Measurements from ENCODE around the gene FOXE1. TPM values are rescaled to one million over a fixed set of nuclear protein-coding genes. Genes with fewer than 3 reads are reported as not detected.

FOXE1 gene
- total and polyA plus RNA-seq, 8 donors: 1.9 to 8.0 TPM; not detected in 6

DNA sequence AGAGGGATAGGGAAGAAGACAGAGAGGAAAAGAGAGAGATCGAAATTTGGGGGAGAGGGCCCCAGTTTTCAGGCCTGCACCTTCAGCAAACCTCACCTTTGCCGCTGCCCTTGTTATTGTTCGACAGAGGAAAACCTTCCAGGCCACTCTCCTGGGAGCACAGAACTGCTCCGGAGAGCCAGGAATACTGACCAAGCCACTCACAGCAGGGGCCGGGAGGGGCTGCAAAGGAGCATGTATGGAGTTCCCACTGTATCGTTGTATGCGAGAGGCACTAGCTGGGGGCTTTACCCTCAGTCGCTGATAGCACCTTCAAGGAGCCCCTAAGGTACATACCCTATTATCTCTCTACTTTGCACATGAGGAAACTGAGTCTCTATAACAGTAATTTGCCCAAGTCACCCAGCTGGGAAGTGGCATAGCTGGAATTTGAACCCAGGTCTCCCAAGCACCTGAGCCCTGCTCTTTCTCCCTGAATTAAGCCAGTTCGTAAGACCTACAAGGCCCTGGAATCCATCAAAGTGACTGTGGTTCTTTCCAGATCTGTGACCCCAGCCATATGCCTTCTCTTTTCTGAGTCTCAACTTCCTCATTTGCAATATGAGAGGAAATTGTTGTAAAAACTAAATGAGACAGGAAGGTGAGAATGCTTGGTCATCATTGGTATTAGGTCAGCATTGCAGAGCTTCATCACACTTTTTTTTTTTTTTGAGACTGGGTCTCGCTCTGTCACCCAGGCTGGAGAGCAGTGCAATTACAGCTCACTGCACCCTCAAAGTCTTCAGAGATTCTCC is 21.0 kb upstream of the FOXE1 start:
- TF ChIP-seq POLR2AphosphoS5 (IDR thresholded peaks at IDR 0.05) (no peak), EP300 (IDR thresholded peaks at IDR 0.05) (no peak), POLR2A (IDR thresholded peaks at IDR 0.05) (no peak)
- TF ChIP-seq, protein P1, sequence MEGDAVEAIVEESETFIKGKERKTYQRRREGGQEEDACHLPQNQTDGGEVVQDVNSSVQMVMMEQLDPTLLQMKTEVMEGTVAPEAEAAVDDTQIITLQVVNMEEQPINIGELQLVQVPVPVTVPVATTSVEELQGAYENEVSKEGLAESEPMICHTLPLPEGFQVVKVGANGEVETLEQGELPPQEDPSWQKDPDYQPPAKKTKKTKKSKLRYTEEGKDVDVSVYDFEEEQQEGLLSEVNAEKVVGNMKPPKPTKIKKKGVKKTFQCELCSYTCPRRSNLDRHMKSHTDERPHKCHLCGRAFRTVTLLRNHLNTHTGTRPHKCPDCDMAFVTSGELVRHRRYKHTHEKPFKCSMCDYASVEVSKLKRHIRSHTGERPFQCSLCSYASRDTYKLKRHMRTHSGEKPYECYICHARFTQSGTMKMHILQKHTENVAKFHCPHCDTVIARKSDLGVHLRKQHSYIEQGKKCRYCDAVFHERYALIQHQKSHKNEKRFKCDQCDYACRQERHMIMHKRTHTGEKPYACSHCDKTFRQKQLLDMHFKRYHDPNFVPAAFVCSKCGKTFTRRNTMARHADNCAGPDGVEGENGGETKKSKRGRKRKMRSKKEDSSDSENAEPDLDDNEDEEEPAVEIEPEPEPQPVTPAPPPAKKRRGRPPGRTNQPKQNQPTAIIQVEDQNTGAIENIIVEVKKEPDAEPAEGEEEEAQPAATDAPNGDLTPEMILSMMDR (IDR thresholded peaks at IDR 0.05): no peak
- WGBS, 5 donors: 49 to 63% (median 58%) methylated on average over 10 of the region's 10 CpGs
- Histone ChIP-seq H3K27ac (no peak overlapping the region), H3K27me3 (peaks cover 0 to 30% (median 3%) of the 10 kb centered on the region in 3 donors), H3K4me3 (no peak overlapping the region), H3K9me3 (no peaks in the 10 kb centered on the region), H3K36me3 (no peaks in the 10 kb centered on the region), H3K4me1 (no peaks in the 10 kb centered on the region)
- intact Hi-C loops (cut with DNase I; ENCODE audit: low total_unique reads): no loop called here
- no peak for DNase-seq

DNA sequence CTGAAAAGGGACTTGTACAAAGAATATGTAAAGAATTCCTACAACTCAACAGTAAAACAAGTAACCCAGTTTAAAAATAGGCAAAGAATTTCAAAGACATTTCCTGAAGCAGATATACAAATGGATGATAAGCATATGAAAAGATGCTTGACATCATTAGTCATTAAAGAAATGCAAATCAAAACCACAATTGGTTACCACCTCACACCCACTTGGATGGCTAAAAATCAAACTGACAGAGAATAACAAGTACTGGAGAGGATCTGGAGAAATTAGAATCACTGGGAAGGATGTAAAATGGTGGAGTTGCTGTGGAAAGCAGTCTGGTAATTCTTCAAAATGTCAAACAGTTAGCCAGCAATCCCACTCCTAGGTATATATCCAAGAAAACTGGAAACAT is 12.5 kb upstream of the FOXE1 start:
- H3K27me3 ChIP-seq: peaks cover 0 to 80% (median 10%) of the 10 kb centered on the region in 3 donors
- no peak for DNase-seq
- no peaks in the 10 kb centered on the region for H3K4me1 ChIP-seq
- no peak overlapping the region for H3K4me3 ChIP-seq
- intact Hi-C loops (cut with DNase I; ENCODE audit: low total_unique reads): no loop called here
- H3K36me3 ChIP-seq: no peaks in the 10 kb centered on the region
- no peaks in the 10 kb centered on the region for H3K9me3 ChIP-seq
- TF ChIP-seq POLR2A (IDR thresholded peaks at IDR 0.05) (no peak), EP300 (IDR thresholded peaks at IDR 0.05) (no peak), POLR2AphosphoS5 (IDR thresholded peaks at IDR 0.05) (no peak)
- TF ChIP-seq, protein P1 (IDR thresholded peaks at IDR 0.05): no peak
- H3K27ac ChIP-seq: no peak overlapping the region

DNA sequence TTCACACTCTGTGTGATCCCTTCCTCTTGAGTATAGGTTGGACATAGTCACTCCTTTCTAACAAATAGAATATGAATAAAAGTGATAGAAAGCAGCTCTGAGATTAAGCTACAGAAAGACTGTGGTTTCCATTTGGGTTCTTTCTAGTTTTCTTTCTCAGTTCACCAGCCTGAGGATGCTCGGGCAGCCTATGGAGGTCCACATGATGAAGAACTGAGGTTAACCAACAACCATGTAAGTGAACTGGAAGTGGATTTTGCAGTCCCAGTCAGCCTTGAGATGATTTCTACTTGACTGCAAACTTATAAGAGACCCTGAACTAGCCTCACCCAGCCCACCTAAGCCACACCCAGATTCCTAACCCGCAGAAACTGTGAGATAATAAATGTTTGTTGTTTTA is 10.1 kb upstream of the FOXE1 start:
- 57 to 79% (median 63%) methylated on average over 2 of the region's 2 CpGs for WGBS, 5 donors
- no peak for DNase-seq
- Histone ChIP-seq H3K4me1 (peaks cover 0 to 6% (median 3%) of the 10 kb centered on the region in 4 donors), H3K4me3 (no peak overlapping the region), H3K27ac (no peak overlapping the region), H3K9me3 (no peaks in the 10 kb centered on the region), H3K27me3 (peaks cover 3 to 91% (median 29%) of the 10 kb centered on the region in 3 donors), H3K36me3 (no peaks in the 10 kb centered on the region)
- intact Hi-C loops (cut with DNase I; ENCODE audit: low total_unique reads): no loop called here
- no peak for TF ChIP-seq POLR2AphosphoS5 (IDR thresholded peaks at IDR 0.05)
- no peak for TF ChIP-seq EP300 (IDR thresholded peaks at IDR 0.05)
- TF ChIP-seq, protein P1 (IDR thresholded peaks at IDR 0.05): no peak
- TF ChIP-seq POLR2A (IDR thresholded peaks at IDR 0.05): no peak

DNA sequence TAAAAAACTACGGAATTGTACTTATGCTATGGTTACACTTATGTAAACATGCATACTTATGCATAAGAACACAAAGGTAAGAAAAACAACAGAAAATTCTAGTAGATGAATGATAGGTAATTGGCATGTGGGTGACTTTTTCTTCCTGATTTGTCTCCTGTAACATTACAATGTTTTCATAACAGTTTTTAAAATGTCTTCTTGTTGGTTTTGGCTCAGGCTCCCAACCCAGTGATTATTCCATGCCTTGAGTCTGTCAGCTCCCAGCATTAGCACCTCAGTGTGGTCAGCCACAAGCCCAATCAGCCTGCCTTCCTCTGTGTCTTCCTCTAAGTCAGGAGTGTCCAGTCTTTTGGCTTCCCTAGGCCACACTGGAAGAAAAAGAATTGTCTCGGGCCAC is 7.9 kb upstream of the FOXE1 start:
- DNase-seq: no peak
- no peaks in the 10 kb centered on the region for H3K9me3 ChIP-seq
- no peak overlapping the region for H3K27ac ChIP-seq
- peaks cover 22 to 93% (median 50%) of the 10 kb centered on the region in 3 donors for H3K27me3 ChIP-seq
- no peak for TF ChIP-seq POLR2AphosphoS5 (IDR thresholded peaks at IDR 0.05)
- TF ChIP-seq POLR2A (IDR thresholded peaks at IDR 0.05): no peak
- TF ChIP-seq EP300 (IDR thresholded peaks at IDR 0.05): no peak
- TF ChIP-seq, protein P1 (IDR thresholded peaks at IDR 0.05): no peak
- H3K4me1 ChIP-seq: peaks cover 10 to 19% (median 17%) of the 10 kb centered on the region in 4 donors
- WGBS, 5 donors: 64 to 80% (median 75%) methylated on average over 2 of the region's 2 CpGs
- no peak overlapping the region for H3K4me3 ChIP-seq
- no peaks in the 10 kb centered on the region for H3K36me3 ChIP-seq
- intact Hi-C loops (cut with DNase I; ENCODE audit: low total_unique reads): no loop called here

Measured in stomach (tissue), 9 donors.